ENCODE results near the gene SMIM14. TPM values are rescaled to one million over a fixed set of nuclear protein-coding genes. Genes with fewer than 3 reads are reported as not detected.
A peak's percentile ranks its signal among the peaks of the same experiment; 100 is the strongest.
"Not testable (repeated sequence)": the region's sequence is repeated elsewhere in the genome, so short reads cannot be mapped to it uniquely, and the experiment has no call there.

Gene SMIM14
- total RNA-seq, 1 experiment from 2014 or later = 40.1 TPM

DNA sequence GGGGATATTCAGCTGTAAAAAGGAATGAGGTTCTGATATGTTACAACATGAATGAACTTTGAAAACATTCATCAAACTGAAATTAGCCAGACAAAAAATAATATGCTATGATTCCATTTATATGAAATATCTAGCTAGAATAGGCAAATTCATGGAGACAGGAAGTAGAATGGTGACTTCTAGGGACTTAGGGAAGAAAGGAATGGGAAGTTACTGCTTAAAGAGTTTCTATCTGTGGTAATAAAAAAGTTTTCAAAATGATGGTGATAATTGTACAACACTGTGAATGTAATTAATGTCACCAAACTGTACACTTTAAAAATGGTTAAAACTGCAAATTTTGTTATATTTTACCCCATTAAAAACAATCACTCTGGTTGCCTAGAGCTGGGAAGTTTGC is 30.2 kb downstream of the SMIM14 start:
- DNase-seq (ENCODE audit: extremely low read depth, low read depth) = no peak

DNA sequence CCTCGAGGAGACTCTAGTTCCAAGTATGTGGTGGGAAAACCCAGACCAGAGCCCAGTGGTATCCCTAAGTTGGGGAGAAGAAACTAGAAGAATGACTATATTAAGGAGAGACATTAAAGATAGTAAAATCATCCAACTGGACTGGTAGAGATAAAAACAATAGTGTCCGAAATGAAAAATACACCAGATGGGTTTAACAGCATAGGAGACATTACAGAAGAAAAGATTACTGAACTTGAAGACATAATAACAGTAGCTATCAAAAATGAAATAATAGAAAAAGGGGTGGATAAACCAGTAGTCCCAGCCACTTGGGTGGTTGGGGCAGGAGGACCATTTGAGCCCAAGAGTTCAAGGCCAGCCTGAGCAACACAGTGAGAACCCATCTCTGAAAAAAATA is 31.9 kb downstream of the SMIM14 start:
- DNase-seq (ENCODE audit: extremely low read depth, low read depth) = no peak

DNA sequence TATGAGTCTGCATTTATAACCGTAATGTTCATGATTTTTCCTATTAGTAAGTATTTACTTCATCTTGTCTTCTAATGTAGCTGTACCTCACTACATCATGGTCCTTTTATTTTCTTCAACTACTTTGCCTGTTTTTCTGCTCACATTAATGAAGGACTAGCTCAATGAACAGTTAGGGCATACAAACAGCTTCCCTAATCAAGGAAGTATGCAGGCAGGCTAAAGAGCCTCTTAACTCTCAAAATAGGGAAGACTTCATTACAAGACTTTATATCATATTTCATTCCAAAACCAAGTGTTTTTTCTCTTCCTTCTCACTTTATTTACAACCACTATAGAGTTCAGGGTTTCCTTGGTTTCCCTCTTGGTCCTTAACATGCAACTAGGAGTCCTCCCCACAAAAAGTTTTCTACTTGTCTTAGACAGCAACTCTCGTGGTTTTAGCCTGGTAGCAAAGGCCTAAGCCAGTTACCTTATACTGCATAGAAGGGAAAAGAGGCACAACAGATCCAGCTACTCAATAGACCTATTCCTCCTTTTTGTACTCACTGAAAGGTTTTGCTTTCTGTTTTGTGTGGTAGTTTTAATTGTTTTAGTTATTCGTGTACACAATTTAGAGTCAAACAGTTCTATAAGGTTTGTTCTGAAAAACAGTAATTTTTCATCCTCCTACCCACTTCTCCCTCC is 40.8 kb downstream of the SMIM14 start:
- no peak for DNase-seq (ENCODE audit: extremely low read depth, low read depth)

DNA sequence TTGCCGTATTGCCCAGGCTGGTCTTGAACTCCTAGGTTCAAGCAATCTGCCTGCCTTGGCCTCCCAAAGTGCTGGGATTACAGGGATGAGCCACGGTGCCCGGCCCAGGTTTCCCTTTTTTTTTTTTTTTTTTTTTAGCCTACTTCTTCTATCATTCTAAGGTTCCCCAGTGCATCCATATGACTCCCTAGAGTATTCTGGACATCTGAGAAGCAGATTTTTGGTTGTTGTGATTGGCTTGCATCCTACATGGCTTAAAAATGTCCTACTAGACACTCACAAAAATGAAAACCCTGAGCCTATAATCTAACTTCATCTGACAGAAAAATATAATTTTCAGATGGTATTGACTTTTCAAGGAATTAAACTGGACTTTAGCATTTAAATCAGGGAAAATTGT is 41.7 kb downstream of the SMIM14 start:
- no peak for DNase-seq (ENCODE audit: extremely low read depth, low read depth)

DNA sequence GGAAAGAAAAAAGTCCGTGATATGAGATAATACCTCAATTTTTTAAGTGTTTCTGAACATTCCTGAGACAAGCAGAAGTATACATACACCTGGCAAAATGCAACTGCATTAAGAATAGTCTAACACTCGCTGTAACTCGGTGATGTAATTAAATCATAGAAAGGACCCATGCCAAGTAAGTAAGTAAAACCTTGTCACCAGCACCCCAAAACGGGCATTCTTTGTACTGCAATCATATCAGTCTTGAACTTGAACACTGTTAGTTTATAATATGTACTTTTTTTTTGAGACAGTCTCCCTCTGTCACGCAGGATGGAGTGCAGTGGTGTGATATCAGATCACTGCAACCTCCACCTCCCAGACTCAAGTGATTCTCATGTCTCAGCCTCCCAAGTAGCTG is 47.4 kb downstream of the SMIM14 start:
- peak; percentile 65 for DNase-seq (ENCODE audit: extremely low read depth, low read depth)

DNA sequence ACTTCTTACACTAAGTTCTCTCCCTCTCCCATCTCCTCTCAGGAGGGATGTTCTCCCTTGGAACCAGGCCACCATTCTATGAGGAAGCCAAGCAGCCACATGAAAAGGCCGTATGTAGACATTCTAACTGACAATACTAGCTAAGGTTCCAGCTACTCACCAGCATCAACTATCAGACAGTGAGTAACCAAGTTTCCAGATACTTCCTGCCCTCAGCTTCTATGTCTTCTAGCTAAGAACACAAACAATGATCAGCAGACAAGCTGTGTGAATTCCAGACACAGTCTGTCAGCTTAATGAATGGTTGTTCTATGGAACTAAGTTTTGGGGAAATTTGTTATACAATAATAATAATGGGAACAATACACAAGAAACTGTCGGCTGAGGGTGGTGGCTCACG is 50.8 kb downstream of the SMIM14 start:
- no peak for DNase-seq (ENCODE audit: extremely low read depth, low read depth)

GRCh38 chr4:39574946-39575345 is 63.7 kb downstream of the SMIM14 start:
- no peak for DNase-seq (ENCODE audit: extremely low read depth, low read depth)

GRCh38 chr4:39571504-39571903 is 67.2 kb downstream of the SMIM14 start:
- DNase-seq (ENCODE audit: extremely low read depth, low read depth) = no peak

DNA sequence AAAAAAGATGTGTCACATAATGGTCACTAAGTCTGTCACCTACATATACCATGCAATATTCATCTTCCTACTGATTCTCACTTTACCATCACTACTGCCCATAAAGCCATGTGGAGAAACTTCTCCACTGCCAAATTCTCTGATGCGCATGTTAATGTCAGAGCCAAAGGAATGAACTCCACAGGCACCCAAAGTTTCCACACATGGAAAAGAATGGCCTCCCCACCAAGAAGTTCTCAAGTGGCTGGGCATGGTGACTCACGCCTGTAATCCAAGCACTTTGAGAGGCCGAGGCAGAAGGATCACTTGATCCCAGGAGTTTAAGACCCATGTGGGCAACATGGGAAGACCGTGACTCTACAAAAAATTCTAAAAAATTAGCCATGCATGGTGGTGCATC is 67.6 kb downstream of the SMIM14 start:
- no peak for DNase-seq (ENCODE audit: extremely low read depth, low read depth)

DNA sequence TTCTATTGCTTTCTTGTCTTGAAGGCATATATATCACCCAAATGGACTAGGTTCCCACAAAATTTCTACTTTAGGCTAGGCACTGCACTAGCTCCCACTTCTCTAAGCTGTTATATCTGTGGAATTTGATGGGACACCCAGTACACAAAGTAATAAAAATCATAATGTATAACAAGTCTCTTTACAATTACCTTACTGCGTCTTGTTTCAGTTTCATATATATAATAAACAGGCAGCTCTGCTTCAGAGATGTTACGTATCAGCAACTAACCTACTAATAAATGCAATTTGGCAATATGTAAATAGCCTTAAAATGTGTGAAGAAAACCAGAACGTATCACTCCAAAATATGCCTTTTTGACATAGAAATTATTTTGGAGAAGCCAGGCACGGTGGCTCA is 69.5 kb downstream of the SMIM14 start:
- DNase-seq (ENCODE audit: extremely low read depth, low read depth) = no peak

DNA sequence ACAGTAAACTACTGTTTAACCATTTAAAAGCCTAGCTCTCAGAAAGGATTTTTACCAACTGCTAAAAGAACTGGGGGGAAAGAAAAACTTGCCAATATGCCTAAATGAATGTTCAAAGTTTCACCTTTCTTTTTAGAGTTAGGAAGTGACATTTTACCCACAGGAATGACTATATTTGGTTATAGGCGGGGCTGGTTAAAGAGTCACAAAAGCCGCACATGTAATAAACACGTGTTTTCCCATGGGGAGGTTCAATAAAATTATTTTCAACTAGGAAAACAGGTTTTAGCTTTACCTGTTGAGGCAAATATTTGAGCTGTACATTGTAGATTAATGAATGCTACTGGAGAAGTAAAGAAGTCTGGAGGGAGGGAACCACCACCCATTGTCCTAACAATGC is 69.9 kb downstream of the SMIM14 start:
- no peak for DNase-seq (ENCODE audit: extremely low read depth, low read depth)

DNA sequence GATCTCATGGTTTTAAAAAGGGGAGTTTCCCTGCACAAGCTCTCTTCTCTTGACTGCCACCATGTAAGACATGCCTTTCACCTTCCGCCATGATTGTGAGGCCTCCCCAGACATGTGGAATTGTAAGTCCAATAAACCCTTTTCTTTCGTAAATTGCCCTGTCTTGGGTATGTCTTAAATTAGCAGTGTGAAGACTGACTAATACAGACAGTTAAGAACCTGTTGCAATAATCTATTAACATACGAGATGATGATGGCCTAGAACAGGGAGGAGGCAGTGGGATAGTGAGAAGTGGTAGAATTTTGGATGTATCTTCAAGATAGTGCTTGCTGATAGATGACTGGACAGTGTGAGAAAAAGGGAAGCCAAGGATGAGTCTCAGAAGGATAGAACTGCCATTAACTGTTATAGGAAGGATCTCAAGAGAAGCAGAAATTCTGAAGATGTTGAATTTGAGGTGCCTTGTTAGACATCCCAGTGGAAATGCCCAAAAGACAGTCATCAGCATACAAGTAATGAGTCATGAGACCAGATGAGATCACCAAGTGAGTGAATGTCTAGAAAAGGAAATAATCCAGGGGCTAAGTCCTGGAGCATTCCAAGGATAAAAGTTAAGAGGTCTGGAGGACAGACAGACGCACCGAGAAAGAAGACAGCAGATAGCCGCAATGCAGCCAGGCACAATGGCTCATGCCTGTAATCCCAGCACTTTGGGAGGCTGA is 72.6 kb downstream of the SMIM14 start:
- no peak for DNase-seq (ENCODE audit: extremely low read depth, low read depth)

- no peak for DNase-seq (ENCODE audit: extremely low read depth, low read depth)
Observed at GRCh38 chr4:39563346-39563847, 75.3 kb downstream of the SMIM14 start.

DNA sequence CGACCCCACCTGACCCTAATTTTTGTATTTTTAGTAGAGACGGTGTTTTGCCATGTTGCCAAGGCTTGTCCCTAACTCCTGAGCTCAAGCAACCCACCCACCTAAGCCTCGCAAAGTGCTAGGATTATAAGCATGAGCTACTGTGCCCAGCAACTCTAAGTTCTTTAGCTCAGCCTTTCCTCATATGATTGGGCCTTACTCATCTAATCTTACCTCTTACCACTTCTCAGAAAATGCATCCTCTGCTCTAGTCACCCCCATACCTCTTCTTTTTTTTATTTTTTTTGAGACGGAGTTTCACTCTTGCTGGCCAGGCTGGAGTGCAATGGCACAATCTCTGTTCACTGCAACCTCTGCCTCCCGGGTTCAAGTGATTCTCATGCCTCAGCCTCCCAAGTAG is 75.9 kb downstream of the SMIM14 start:
- DNase-seq (ENCODE audit: extremely low read depth, low read depth) = no peak

- no peak for DNase-seq (ENCODE audit: extremely low read depth, low read depth)
Observed at GRCh38 chr4:39559626-39560025, 79.0 kb downstream of the SMIM14 start.

GRCh38 chr4:39555472-39555871 is 83.2 kb downstream of the SMIM14 start:
- DNase-seq (ENCODE audit: extremely low read depth, low read depth) = no peak

DNA sequence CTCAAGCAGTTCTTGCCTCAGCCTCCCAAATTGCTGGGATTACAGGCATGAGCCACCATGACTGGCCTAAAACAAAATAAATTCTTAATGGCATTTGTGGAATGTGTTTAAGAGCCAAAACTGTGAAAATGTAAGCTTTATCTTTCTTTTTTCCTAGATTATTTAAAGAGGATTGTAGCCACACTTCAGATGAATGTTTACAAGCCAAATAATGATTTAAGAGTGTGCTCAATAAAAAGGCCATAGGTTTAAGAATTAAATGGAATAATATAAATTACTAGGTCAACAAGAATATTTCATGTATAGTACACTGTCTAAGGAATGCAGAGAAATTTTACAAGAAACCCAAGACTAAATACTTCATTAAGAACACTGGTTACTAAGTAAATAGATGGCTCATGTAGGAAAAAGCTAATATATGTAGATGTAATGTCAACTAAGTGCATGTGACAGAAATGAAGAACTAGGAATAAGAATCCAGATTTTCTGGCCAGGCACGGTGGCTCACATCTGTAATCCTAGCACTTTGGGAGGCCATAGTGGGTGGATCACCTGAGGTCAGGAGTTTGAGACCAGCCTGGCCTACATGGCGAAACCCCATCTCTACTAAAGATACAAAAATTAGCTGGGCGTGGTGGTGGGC is 90.1 kb downstream of the SMIM14 start:
- no peak for DNase-seq (ENCODE audit: extremely low read depth, low read depth)

- DNase-seq (ENCODE audit: extremely low read depth, low read depth) = no peak
Observed at GRCh38 chr4:39544580-39545315, 93.9 kb downstream of the SMIM14 start.

- not testable (repeated sequence) for DNase-seq (ENCODE audit: extremely low read depth, low read depth)
Observed at GRCh38 chr4:39544080-39544479, 94.6 kb downstream of the SMIM14 start.

DNA sequence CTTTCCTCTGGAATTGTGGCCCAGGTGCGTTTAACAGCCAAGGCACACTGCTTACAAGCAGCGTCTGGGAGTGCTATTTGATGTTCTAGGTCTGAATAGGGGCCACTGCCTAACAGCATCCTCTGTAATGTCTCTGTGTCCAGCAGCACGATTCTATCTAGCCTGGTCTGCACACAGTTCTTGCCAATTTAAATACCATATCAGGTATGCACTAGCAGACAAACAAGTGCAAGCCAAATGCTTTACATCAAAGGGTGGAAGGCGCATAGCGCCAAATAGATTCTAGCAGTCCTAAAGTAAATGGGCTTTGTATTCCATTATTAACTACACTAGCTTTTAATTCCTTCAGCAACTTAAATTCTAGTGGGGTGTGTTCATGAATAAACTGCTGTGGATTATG is 95.6 kb downstream of the SMIM14 start:
- no peak for DNase-seq (ENCODE audit: extremely low read depth, low read depth)

GRCh38 chr4:39542611-39543012 is 96.1 kb downstream of the SMIM14 start:
- no peak for DNase-seq (ENCODE audit: extremely low read depth, low read depth)
